ENCODE results near the gene RTL9.

GRCh38 chrX:110317061-110317819, 41.4 kb upstream of the RTL9 start:
- no peak for TF ChIP-seq POLR2AphosphoS5 (IDR thresholded peaks at IDR 0.05; ENCODE audit: low read depth, low read length)
- no peak for TF ChIP-seq CTCF (IDR thresholded peaks at IDR 0.05)
- TF ChIP-seq TCF7L2 (IDR thresholded peaks at IDR 0.05; ENCODE audit: low read depth, low read length) = no peak
- no peak for TF ChIP-seq SIN3A (IDR thresholded peaks at IDR 0.05; ENCODE audit: borderline replicate concordance, insufficient read depth, low read depth, low read length)
